Stimulated activated CD8-positive, alpha-beta memory T cell treated with anti-CD3 and anti-CD28 coated beads, Interleukin-4, amount 100 ng/mL, for 24 hours (primary cell): ENCODE measurements around the gene CPNE5.
"Not testable (repeated sequence)": the region's sequence is repeated elsewhere in the genome, so short reads cannot be mapped to it uniquely, and the experiment has no call there.

ENCODE experiments used
- DNase-seq: peaks from one replicate; pipeline ENCODE4 v3.0.0-alpha.2; 2020; ENCODE audit warnings: low read depth

CPNE5 gene

GRCh38 chr6:36723992-36724391, 115.3 kb downstream of the CPNE5 start:
- not testable (repeated sequence) for DNase-seq

- no peak for DNase-seq
Observed at GRCh38 chr6:36722879-36723278, 116.4 kb downstream of the CPNE5 start.

GRCh38 chr6:36722365-36722764, 116.9 kb downstream of the CPNE5 start:
- DNase-seq: no peak

- no peak for DNase-seq
Observed at GRCh38 chr6:36721369-36722140, 117.7 kb downstream of the CPNE5 start.

GRCh38 chr6:36720251-36721141, 118.7 kb downstream of the CPNE5 start:
- no peak for DNase-seq

GRCh38 chr6:36719126-36719525, 120.1 kb downstream of the CPNE5 start:
- no peak for DNase-seq

- no peak for DNase-seq
Observed at GRCh38 chr6:36718560-36718959, 120.7 kb downstream of the CPNE5 start.

GRCh38 chr6:36717871-36718540, 121.2 kb downstream of the CPNE5 start:
- DNase-seq: no peak

GRCh38 chr6:36717231-36717825, 121.9 kb downstream of the CPNE5 start:
- DNase-seq: no peak

GRCh38 chr6:36716476-36717093, 122.7 kb downstream of the CPNE5 start:
- DNase-seq: no peak

GRCh38 chr6:36715469-36715868, 123.8 kb downstream of the CPNE5 start:
- DNase-seq: no peak

GRCh38 chr6:36714511-36714910, 124.7 kb downstream of the CPNE5 start:
- no peak for DNase-seq

- DNase-seq: no peak
Observed at GRCh38 chr6:36713846-36714245, 125.4 kb downstream of the CPNE5 start.

GRCh38 chr6:36712816-36713215, 126.4 kb downstream of the CPNE5 start:
- no peak for DNase-seq

- no peak for DNase-seq
Observed at GRCh38 chr6:36706339-36706738, 132.9 kb downstream of the CPNE5 start.

GRCh38 chr6:36704961-36705577, 134.2 kb downstream of the CPNE5 start:
- not testable (repeated sequence) for DNase-seq

GRCh38 chr6:36703982-36704381, 135.3 kb downstream of the CPNE5 start:
- no peak for DNase-seq

GRCh38 chr6:36703081-36703606, 136.1 kb downstream of the CPNE5 start:
- no peak for DNase-seq

GRCh38 chr6:36702656-36703055, 136.6 kb downstream of the CPNE5 start:
- no peak for DNase-seq

GRCh38 chr6:36701401-36701991, 137.7 kb downstream of the CPNE5 start:
- no peak for DNase-seq

GRCh38 chr6:36700831-36701230, 138.4 kb downstream of the CPNE5 start:
- DNase-seq: no peak
